AG08395 (cell line): Measurements from ENCODE around the gene ANKLE1.
"Not testable (repeated sequence)": the region's sequence is repeated elsewhere in the genome, so short reads cannot be mapped to it uniquely, and the experiment has no call there.

ENCODE experiments used
- DNase-seq: peaks from one replicate; pipeline ENCODE4 v3.0.0; 2012; ENCODE audit warnings: mixed read lengths, low spot score

Gene ANKLE1

GRCh38 chr19:17246681-17247425, 34.8 kb upstream of the ANKLE1 start:
- peak; percentile 35 for DNase-seq

GRCh38 chr19:17248011-17248776, 33.5 kb upstream of the ANKLE1 start:
- DNase-seq, result no peak

- no peak for DNase-seq
These were observed 31.7 kb upstream of the ANKLE1 start for GRCh38 chr19:17249887-17250548.

- no peak for DNase-seq
These were observed 27.1 kb upstream of the ANKLE1 start for GRCh38 chr19:17254636-17255035.

- no peak for DNase-seq
These were observed 26.5 kb upstream of the ANKLE1 start for GRCh38 chr19:17255150-17255621.

GRCh38 chr19:17256130-17256529, 25.6 kb upstream of the ANKLE1 start:
- no peak for DNase-seq

- no peak for DNase-seq
These were observed 22.5 kb upstream of the ANKLE1 start for GRCh38 chr19:17259118-17259780.

- DNase-seq, result no peak
These were observed 21.8 kb upstream of the ANKLE1 start for GRCh38 chr19:17259934-17260333.

GRCh38 chr19:17260842-17261325, 20.8 kb upstream of the ANKLE1 start:
- DNase-seq, result peak; percentile 89

- no peak for DNase-seq
These were observed 19.1 kb upstream of the ANKLE1 start for GRCh38 chr19:17262557-17262956.

- DNase-seq, result no peak
These were observed 17.7 kb upstream of the ANKLE1 start for GRCh38 chr19:17263712-17264640.

- no peak for DNase-seq
These were observed 17.1 kb upstream of the ANKLE1 start, which contains the start of gene USHBP1 for GRCh38 chr19:17264641-17264979. TSS of gene USHBP1 (minus strand) at chr19:17264745. CDS start at chr19:17264299, 446 bp downstream.

GRCh38 chr19:17266026-17266425, 15.7 kb upstream of the ANKLE1 start:
- DNase-seq, result no peak

GRCh38 chr19:17266589-17266974, 15.1 kb upstream of the ANKLE1 start:
- DNase-seq, result no peak

GRCh38 chr19:17266975-17267788, 14.5 kb upstream of the ANKLE1 start, which contains the start of gene BABAM1:
TSS of gene BABAM1 (plus strand) at chr19:17267443. CDS start at chr19:17268807, 1,364 bp downstream.
- DNase-seq, result peak; percentile 100

GRCh38 chr19:17268754-17269153, 12.9 kb upstream of the ANKLE1 start:
- DNase-seq, result no peak

- DNase-seq, result not testable (repeated sequence)
These were observed 6.8 kb upstream of the ANKLE1 start for GRCh38 chr19:17274892-17275291.

GRCh38 chr19:17275441-17276175, 6.1 kb upstream of the ANKLE1 start:
- no peak for DNase-seq

GRCh38 chr19:17279436-17279835, 2.3 kb upstream of the ANKLE1 start:
- DNase-seq, result no peak
